ENCODE measurements around the gene VAV2. TPM values are rescaled to one million over a fixed set of nuclear protein-coding genes. Genes with fewer than 3 reads are reported as not detected.
"Not testable (repeated sequence)": the region's sequence is repeated elsewhere in the genome, so short reads cannot be mapped to it uniquely, and the experiment has no call there.

VAV2 gene
- total and polyA plus RNA-seq, 4 donors: 13.0 to 28.2 (median 16.3) TPM

DNA sequence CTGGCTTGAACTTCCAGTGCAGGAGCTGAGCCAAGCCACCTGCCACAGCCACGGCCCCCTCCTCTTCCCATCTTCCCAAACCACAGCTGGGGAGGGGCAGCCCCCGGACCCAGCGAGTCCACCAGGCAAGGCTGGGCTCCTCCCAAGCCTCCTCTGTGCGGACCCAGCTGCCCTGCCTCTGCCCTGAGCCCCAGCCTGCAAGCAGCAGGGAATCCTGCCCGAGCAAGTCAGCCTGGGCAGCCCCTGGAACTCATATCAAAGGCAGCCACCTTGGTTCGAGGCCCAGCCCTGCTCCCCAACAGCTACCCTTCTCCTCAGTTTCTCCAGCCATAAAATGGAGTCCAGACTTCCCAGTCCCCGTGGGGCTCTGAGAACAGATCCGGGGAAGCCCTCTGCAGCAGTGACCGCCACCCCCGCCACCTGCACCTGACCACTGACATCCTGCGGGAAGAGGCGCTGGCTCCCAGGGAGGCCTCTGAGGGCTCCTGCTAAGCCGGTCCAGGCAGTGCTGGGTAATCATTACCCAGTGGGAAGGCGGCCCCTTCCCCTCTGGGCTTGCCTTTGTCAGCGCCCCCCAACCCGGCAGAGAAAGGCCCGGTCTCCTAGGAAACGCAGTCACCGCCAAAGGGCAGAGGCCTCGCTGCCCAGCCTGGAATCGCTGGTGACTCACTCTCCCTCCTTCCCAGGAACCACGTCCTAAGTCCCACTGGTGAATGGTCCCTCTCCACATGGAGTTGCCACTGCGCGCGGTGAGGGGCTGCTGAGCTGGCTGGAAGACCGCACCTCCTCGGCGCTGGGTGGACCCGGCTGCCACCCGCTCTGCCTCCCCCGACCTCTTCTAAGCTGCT is 1.5 kb downstream of the VAV2 start:
- no peak for ATAC-seq (ENCODE audit: insufficient read depth, low FRiP score)
- WGBS, 2 donors: 37 to 51% methylated on average over 30 to 31 of the region's 31 CpGs
- H3K9ac ChIP-seq (ENCODE audit: insufficient read depth in 1 of 2, low read length in 2 of 2): peak overlapping the region in 1 of 2 donors; percentile 11

DNA sequence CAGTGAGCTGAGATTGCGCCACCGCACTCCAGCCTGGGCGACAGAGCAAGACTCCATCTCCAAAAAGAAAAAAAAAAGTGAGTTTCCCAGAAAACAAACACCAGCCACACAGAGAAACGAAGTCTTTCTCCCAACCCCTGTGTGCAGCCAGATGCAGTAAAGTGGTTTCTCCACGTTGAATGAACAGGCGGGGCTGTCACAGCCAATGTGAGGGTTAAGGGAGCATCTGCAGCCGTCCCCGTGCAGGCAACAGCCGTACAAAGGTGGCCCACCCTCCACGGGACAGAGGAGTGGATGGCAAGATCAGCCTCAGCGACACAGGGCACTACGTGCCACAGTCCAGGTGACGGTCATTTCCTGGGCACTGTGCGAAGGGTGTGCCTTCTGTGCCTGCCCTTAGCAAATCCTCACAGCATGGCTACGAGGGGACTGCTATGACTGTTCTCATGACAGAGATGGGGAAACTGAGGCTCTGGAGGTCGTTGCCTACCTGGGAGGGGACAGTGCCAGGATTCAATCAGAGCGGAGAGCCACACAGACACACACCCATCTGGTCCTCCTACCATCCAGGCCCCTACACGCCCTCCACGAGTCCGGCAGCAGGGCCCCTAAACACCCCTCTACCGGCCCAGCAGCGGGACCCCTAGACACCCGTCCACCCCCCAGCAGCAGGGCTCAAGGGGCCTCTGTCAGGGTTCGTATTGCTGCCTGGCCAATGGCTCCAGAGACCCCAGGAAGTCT is 2.3 kb downstream of the VAV2 start:
- H3K27ac ChIP-seq (ENCODE audit: low read depth in 1 of 2, low read length in 1 of 2): peak overlapping the region in 1 of 2 donors; percentile 85
- H3K36me3 ChIP-seq (ENCODE audit: control insufficient read depth in 4 of 4, insufficient read depth in 4 of 4, low read length in 4 of 4): peaks cover 0 to 2% (median 0%) of the 10 kb centered on the region in 4 donors
- ATAC-seq (ENCODE audit: insufficient read depth, low FRiP score): no peak
- 79 to 88% methylated on average over 24 of the region's 24 CpGs for WGBS, 2 donors
- H3K27me3 ChIP-seq (ENCODE audit: control insufficient read depth in 3 of 3, insufficient read depth in 3 of 3, low read length in 2 of 3): no peaks in the 10 kb centered on the region
- DNase-seq: no peak
- no peaks in the 10 kb centered on the region for H3K9me3 ChIP-seq (ENCODE audit: control insufficient read depth in 4 of 4, insufficient read depth in 3 of 4, low read length in 3 of 4)
- TF ChIP-seq, protein P1, sequence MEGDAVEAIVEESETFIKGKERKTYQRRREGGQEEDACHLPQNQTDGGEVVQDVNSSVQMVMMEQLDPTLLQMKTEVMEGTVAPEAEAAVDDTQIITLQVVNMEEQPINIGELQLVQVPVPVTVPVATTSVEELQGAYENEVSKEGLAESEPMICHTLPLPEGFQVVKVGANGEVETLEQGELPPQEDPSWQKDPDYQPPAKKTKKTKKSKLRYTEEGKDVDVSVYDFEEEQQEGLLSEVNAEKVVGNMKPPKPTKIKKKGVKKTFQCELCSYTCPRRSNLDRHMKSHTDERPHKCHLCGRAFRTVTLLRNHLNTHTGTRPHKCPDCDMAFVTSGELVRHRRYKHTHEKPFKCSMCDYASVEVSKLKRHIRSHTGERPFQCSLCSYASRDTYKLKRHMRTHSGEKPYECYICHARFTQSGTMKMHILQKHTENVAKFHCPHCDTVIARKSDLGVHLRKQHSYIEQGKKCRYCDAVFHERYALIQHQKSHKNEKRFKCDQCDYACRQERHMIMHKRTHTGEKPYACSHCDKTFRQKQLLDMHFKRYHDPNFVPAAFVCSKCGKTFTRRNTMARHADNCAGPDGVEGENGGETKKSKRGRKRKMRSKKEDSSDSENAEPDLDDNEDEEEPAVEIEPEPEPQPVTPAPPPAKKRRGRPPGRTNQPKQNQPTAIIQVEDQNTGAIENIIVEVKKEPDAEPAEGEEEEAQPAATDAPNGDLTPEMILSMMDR (IDR thresholded peaks at IDR 0.05; ENCODE audit: control extremely low read depth, extremely low read depth): no peak
- peaks cover 0 to 31% (median 15%) of the 10 kb centered on the region in 5 donors for H3K4me1 ChIP-seq (ENCODE audit: control insufficient read depth in 5 of 5, insufficient read depth in 5 of 5, low read length in 5 of 5)
- no peak overlapping the region for H3K4me3 ChIP-seq
- no peak overlapping the region for H3K9ac ChIP-seq (ENCODE audit: insufficient read depth in 1 of 2, low read length in 2 of 2)

More for the DNA sequence above, 1.5 kb downstream of the VAV2 start:
- peaks cover 0 to 31% (median 15%) of the 10 kb centered on the region in 5 donors for H3K4me1 ChIP-seq (ENCODE audit: control insufficient read depth in 5 of 5, insufficient read depth in 5 of 5, low read length in 5 of 5)
- H3K27me3 ChIP-seq (ENCODE audit: control insufficient read depth in 3 of 3, insufficient read depth in 3 of 3, low read length in 2 of 3): no peaks in the 10 kb centered on the region
- peak overlapping the region; percentile 68 for H3K4me3 ChIP-seq
- no peaks in the 10 kb centered on the region for H3K9me3 ChIP-seq (ENCODE audit: control insufficient read depth in 4 of 4, insufficient read depth in 3 of 4, low read length in 3 of 4)
- peak; percentile 61 to 80 (median 74) for DNase-seq
- peak overlapping the region in 1 of 2 donors; percentile 85 for H3K27ac ChIP-seq (ENCODE audit: low read depth in 1 of 2, low read length in 1 of 2)
- H3K36me3 ChIP-seq (ENCODE audit: control insufficient read depth in 4 of 4, insufficient read depth in 4 of 4, low read length in 4 of 4): peaks cover 0 to 2% (median 0%) of the 10 kb centered on the region in 4 donors
- TF ChIP-seq, protein P1 (IDR thresholded peaks at IDR 0.05; ENCODE audit: control extremely low read depth, extremely low read depth): no peak

DNA sequence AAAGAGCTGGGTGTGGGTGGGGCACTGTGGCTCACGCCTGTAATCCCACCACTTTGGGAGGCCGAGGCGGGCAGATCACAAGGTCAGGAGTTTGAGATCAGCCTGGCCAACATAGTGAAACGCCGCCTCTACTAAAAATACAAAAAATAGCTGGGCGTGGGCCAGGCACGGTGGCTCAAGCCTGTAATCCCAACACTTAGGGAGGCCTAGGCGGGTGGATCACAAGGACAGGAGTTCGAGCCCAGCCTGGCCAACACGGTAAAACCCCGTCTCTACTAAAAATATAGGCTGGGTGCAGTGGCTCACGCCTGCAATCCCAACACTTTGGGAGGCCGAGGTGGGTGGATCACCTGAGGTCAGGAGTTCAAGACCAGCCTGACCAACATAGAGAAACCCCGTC is 3.4 kb downstream of the VAV2 start:
- WGBS, 2 donors: 90 to 94% methylated on average over 14 of the region's 14 CpGs
- H3K4me1 ChIP-seq (ENCODE audit: control insufficient read depth in 5 of 5, insufficient read depth in 5 of 5, low read length in 5 of 5): peaks cover 0 to 21% (median 13%) of the 10 kb centered on the region in 5 donors
- not testable (repeated sequence) for H3K9ac ChIP-seq (ENCODE audit: insufficient read depth in 1 of 2, low read length in 2 of 2); H3K4me3 ChIP-seq; H3K27me3 ChIP-seq (ENCODE audit: control insufficient read depth in 3 of 3, insufficient read depth in 3 of 3, low read length in 2 of 3); H3K27ac ChIP-seq (ENCODE audit: low read depth in 1 of 2, low read length in 1 of 2); H3K36me3 ChIP-seq (ENCODE audit: control insufficient read depth in 4 of 4, insufficient read depth in 4 of 4, low read length in 4 of 4); DNase-seq; ATAC-seq (ENCODE audit: insufficient read depth, low FRiP score); H3K9me3 ChIP-seq (ENCODE audit: control insufficient read depth in 4 of 4, insufficient read depth in 3 of 4, low read length in 3 of 4)
